ENCODE data around the gene RANBP17.

The RANBP17 gene

GRCh38 chr5:171330021-171330420, 468.2 kb downstream of the RANBP17 start:
- no peak overlapping the region for H3K27ac ChIP-seq (replicated peaks)
- DNase-seq (ENCODE audit: low read depth in 1 of 2, low spot score in 1 of 2) = no peak
- TF ChIP-seq, protein P1, sequence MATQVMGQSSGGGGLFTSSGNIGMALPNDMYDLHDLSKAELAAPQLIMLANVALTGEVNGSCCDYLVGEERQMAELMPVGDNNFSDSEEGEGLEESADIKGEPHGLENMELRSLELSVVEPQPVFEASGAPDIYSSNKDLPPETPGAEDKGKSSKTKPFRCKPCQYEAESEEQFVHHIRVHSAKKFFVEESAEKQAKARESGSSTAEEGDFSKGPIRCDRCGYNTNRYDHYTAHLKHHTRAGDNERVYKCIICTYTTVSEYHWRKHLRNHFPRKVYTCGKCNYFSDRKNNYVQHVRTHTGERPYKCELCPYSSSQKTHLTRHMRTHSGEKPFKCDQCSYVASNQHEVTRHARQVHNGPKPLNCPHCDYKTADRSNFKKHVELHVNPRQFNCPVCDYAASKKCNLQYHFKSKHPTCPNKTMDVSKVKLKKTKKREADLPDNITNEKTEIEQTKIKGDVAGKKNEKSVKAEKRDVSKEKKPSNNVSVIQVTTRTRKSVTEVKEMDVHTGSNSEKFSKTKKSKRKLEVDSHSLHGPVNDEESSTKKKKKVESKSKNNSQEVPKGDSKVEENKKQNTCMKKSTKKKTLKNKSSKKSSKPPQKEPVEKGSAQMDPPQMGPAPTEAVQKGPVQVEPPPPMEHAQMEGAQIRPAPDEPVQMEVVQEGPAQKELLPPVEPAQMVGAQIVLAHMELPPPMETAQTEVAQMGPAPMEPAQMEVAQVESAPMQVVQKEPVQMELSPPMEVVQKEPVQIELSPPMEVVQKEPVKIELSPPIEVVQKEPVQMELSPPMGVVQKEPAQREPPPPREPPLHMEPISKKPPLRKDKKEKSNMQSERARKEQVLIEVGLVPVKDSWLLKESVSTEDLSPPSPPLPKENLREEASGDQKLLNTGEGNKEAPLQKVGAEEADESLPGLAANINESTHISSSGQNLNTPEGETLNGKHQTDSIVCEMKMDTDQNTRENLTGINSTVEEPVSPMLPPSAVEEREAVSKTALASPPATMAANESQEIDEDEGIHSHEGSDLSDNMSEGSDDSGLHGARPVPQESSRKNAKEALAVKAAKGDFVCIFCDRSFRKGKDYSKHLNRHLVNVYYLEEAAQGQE (IDR thresholded peaks at IDR 0.05; ENCODE audit: insufficient replicate concordance, low read depth) = no peak
- no peak for TF ChIP-seq SPI1 (IDR thresholded peaks at IDR 0.05; ENCODE audit: borderline replicate concordance, low read depth)
- TF ChIP-seq, protein P2, sequence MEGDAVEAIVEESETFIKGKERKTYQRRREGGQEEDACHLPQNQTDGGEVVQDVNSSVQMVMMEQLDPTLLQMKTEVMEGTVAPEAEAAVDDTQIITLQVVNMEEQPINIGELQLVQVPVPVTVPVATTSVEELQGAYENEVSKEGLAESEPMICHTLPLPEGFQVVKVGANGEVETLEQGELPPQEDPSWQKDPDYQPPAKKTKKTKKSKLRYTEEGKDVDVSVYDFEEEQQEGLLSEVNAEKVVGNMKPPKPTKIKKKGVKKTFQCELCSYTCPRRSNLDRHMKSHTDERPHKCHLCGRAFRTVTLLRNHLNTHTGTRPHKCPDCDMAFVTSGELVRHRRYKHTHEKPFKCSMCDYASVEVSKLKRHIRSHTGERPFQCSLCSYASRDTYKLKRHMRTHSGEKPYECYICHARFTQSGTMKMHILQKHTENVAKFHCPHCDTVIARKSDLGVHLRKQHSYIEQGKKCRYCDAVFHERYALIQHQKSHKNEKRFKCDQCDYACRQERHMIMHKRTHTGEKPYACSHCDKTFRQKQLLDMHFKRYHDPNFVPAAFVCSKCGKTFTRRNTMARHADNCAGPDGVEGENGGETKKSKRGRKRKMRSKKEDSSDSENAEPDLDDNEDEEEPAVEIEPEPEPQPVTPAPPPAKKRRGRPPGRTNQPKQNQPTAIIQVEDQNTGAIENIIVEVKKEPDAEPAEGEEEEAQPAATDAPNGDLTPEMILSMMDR (IDR thresholded peaks at IDR 0.05; ENCODE audit: insufficient read depth, low read length) = no peak
- TF ChIP-seq GABPA (IDR thresholded peaks at IDR 0.05; ENCODE audit: low read depth) = no peak
- TF ChIP-seq POLR2AphosphoS5 (IDR thresholded peaks at IDR 0.05; ENCODE audit: low read depth) = no peak
- peaks cover 5% of the 10 kb centered on the region for H3K27me3 ChIP-seq (ENCODE audit: insufficient read depth, poor library complexity, severe bottlenecking)
- no peak overlapping the region for H3K4me3 ChIP-seq (replicated peaks; ENCODE audit: insufficient read depth, low read length)

GRCh38 chr5:171335616-171336015, 473.8 kb downstream of the RANBP17 start:
- Histone ChIP-seq H3K4me3 (replicated peaks; ENCODE audit: insufficient read depth, low read length) (no peak overlapping the region), H3K27me3 (ENCODE audit: insufficient read depth, poor library complexity, severe bottlenecking) (peaks cover 15% of the 10 kb centered on the region), H3K27ac (replicated peaks) (no peak overlapping the region)
- no peak for DNase-seq (ENCODE audit: low read depth in 1 of 2, low spot score in 1 of 2)
- TF ChIP-seq, protein P1 (IDR thresholded peaks at IDR 0.05; ENCODE audit: insufficient replicate concordance, low read depth) = no peak
- TF ChIP-seq GABPA (IDR thresholded peaks at IDR 0.05; ENCODE audit: low read depth) (no peak), POLR2AphosphoS5 (IDR thresholded peaks at IDR 0.05; ENCODE audit: low read depth) (no peak), SPI1 (IDR thresholded peaks at IDR 0.05; ENCODE audit: borderline replicate concordance, low read depth) (no peak)
- TF ChIP-seq, protein P2 (IDR thresholded peaks at IDR 0.05; ENCODE audit: insufficient read depth, low read length) = no peak

- DNase-seq (ENCODE audit: low read depth in 1 of 2, low spot score in 1 of 2) = peak; percentile 11 to 36
- TF ChIP-seq, protein P2 (IDR thresholded peaks at IDR 0.05; ENCODE audit: insufficient read depth, low read length) = peak; percentile 38
- TF ChIP-seq SPI1 (IDR thresholded peaks at IDR 0.05; ENCODE audit: borderline replicate concordance, low read depth) (no peak), GABPA (IDR thresholded peaks at IDR 0.05; ENCODE audit: low read depth) (no peak), POLR2AphosphoS5 (IDR thresholded peaks at IDR 0.05; ENCODE audit: low read depth) (no peak)
- TF ChIP-seq, protein P1 (IDR thresholded peaks at IDR 0.05; ENCODE audit: insufficient replicate concordance, low read depth) = no peak
- H3K27ac ChIP-seq (replicated peaks) = no peak overlapping the region
- peaks cover 15% of the 10 kb centered on the region for H3K27me3 ChIP-seq (ENCODE audit: insufficient read depth, poor library complexity, severe bottlenecking)
- H3K4me3 ChIP-seq (replicated peaks; ENCODE audit: insufficient read depth, low read length) = peak overlapping the region; percentile 26
Observed at GRCh38 chr5:171336521-171337209, 474.8 kb downstream of the RANBP17 start.

All from HL-60 (cell line).